AG09319 (cell line): Measurements from ENCODE around the gene YTHDC1.
"Not testable (repeated sequence)": the region's sequence is repeated elsewhere in the genome, so short reads cannot be mapped to it uniquely, and the experiment has no call there.

ENCODE experiments used
- DNase-seq: peaks from one replicate; pipeline ENCODE4 v3.0.0-alpha.2; 2010; ENCODE audit warnings: low read depth; ENCODE audit errors: extremely low read depth
- TF ChIP-seq, protein P1 (sequence below): IDR thresholded peaks from 2 replicates; pipeline ENCODE4 v1.5.1; 2011; ENCODE audit warnings: low read depth, mild to moderate bottlenecking, inconsistent platforms, low read length, moderate library complexity

The YTHDC1 gene

GRCh38 chr4:68349649-68350360 lies at the start of gene YTHDC1:
YTHDC1 (minus strand) TSS chr4:68350090; CDS start chr4:68349753, 337 bp downstream.
- peak; percentile 90 for DNase-seq
- TF ChIP-seq, protein P1, sequence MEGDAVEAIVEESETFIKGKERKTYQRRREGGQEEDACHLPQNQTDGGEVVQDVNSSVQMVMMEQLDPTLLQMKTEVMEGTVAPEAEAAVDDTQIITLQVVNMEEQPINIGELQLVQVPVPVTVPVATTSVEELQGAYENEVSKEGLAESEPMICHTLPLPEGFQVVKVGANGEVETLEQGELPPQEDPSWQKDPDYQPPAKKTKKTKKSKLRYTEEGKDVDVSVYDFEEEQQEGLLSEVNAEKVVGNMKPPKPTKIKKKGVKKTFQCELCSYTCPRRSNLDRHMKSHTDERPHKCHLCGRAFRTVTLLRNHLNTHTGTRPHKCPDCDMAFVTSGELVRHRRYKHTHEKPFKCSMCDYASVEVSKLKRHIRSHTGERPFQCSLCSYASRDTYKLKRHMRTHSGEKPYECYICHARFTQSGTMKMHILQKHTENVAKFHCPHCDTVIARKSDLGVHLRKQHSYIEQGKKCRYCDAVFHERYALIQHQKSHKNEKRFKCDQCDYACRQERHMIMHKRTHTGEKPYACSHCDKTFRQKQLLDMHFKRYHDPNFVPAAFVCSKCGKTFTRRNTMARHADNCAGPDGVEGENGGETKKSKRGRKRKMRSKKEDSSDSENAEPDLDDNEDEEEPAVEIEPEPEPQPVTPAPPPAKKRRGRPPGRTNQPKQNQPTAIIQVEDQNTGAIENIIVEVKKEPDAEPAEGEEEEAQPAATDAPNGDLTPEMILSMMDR, result no peak; the same call in 1 of the 2 replicates

DNA sequence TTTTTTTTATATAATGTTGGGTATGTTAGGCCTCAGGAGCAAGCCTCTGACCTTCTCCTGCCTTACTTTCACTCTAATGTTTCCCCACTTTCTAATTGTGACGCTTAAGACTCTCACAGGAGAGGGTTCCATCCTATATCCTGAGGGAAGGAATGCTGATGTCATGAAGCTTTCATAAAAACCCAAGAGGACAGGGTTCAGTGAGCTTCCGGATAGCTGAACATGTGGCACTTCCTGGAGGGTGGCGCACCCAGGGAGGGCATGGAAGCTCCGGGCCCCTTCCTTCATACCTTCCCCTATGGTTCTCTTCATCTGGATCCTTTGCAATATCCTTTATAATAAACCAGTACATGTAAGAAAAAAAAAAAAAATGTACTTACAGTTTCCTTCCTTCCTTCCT lies 49.4 kb upstream of the YTHDC1 start:
- TF ChIP-seq, protein P1, result no peak
- no peak for DNase-seq

DNA sequence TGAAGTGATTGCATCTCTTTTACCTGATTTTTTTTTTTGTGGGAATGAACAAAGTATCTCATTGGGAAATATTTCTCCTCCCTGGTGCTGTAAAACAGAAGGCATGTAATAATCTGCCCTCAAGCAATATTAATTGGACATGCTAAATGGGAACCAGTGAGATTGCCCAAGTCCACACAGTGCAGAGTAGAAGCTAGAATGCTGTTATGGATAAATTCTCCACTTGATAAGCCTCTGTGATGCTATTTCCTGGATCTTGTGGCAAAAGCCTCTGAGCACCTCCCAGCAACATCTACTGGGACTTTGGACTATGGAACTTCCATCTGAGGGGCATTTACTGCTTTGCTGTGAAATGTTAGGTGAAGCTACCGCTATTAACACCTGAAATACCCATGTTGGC lies 46.9 kb upstream of the YTHDC1 start:
- no peak for DNase-seq
- TF ChIP-seq, protein P1, result no peak

GRCh38 chr4:68391436-68391835 lies 41.5 kb upstream of the YTHDC1 start:
- TF ChIP-seq, protein P1, result no peak

DNA sequence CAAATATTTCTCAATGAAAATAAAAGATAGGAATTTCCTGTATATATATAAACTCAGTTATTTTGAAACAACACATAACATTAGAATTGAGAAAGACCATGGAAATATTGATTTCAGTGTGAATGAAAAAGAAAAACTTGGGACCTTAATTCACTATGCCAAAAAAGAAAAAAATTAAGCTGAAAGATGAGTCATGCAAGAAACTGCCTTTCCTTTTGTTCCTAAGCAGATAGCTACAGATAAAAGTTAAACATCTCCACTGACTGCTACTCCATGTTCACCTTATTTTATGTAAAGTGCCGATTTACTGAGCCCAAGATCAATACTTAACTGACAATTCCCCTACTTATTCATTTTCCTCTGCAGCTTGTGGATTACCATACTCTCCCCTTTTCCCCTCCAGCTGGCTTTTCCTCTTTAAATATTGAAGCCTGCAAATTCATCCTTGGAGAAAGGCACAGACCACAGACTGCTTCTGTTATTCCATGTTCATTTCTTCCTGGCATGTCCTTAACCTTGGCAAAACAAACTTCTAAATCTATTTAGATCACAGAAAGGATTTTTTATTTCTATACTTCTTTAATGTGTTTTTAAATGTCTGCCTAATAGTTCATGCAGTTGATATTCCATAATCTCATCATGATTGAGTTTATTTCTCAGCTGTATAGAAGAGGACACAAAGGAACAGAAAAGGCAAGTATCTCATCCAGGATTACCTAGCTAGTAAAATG lies 40.5 kb upstream of the YTHDC1 start:
- DNase-seq, result no peak
- TF ChIP-seq, protein P1, result no peak

More at GRCh38 chr4:68391436-68391835, 41.5 kb upstream of the YTHDC1 start:
- no peak for DNase-seq

- DNase-seq, result not testable (repeated sequence)
These were observed 39.6 kb upstream of the YTHDC1 start for GRCh38 chr4:68389386-68389913.

- no peak for DNase-seq
- TF ChIP-seq, protein P1, result no peak
These were observed 38.5 kb upstream of the YTHDC1 start for GRCh38 chr4:68388347-68388865.
